HepG2 (cell line): Measurements from ENCODE around the gene ZC3H18. TPM values are rescaled to one million over a fixed set of nuclear protein-coding genes. Genes with fewer than 3 reads are reported as not detected.
A peak's percentile ranks its signal among the peaks of the same experiment; 100 is the strongest.

Experiments
- DNMT1 ChIP-seq: sonication (generic); formaldehyde crosslinking; IDR thresholded peaks from 2 replicates; pipeline ENCODE4 v1.5.1; 2020; ENCODE audit warnings: mild to moderate bottlenecking, missing genetic modification reagents
- GZF1 ChIP-seq: sonication (generic); formaldehyde crosslinking; IDR thresholded peaks from 2 replicates; pipeline ENCODE4 v1.5.1; 2020; ENCODE audit warnings: mild to moderate bottlenecking, missing genetic modification reagents
- JUND ChIP-seq: sonication (generic); formaldehyde crosslinking; IDR thresholded peaks from 2 replicates; pipeline ENCODE4 v1.8.0; 2022; ENCODE audit warnings: mild to moderate bottlenecking, missing genetic modification reagents
- NFKB2 ChIP-seq: sonication (generic); formaldehyde crosslinking; IDR thresholded peaks from 2 replicates; pipeline ENCODE4 v1.4.0; 2020; ENCODE audit warnings: missing genetic modification reagents, borderline replicate concordance
- POGZ ChIP-seq: sonication (generic); formaldehyde crosslinking; IDR thresholded peaks from 2 replicates; pipeline ENCODE4 v1.4.0; 2020; ENCODE audit warnings: mild to moderate bottlenecking, missing genetic modification reagents
- SKI ChIP-seq: fragments of 450-650 bp; IDR thresholded peaks from one replicate; pipeline ENCODE4 v1.6.1; 2018; ENCODE audit warnings: mild to moderate bottlenecking; ENCODE audit not compliant: partially characterized antibody
- SKIL ChIP-seq: sonication (generic); formaldehyde crosslinking; IDR thresholded peaks from 2 replicates; pipeline ENCODE4 v1.8.0; 2022; ENCODE audit warnings: missing genetic modification reagents, mild to moderate bottlenecking, moderate library complexity, borderline replicate concordance
- SMAD1 ChIP-seq: sonication (generic); formaldehyde crosslinking; IDR thresholded peaks from 2 replicates; pipeline ENCODE4 v1.4.0; 2020; ENCODE audit warnings: missing genetic modification reagents, low read depth, mild to moderate bottlenecking, borderline replicate concordance
- TARDBP ChIP-seq: sonication (generic); formaldehyde crosslinking; IDR thresholded peaks from 2 replicates; pipeline ENCODE4 v1.8.0; 2022; ENCODE audit warnings: mild to moderate bottlenecking, missing genetic modification reagents
- TBX2 ChIP-seq: sonication (generic); formaldehyde crosslinking; IDR thresholded peaks from 2 replicates; pipeline ENCODE4 v1.5.0; 2020; ENCODE audit warnings: missing genetic modification reagents, mild to moderate bottlenecking, borderline replicate concordance
- TEAD2 ChIP-seq: sonication (generic); formaldehyde crosslinking; IDR thresholded peaks from 2 replicates; pipeline ENCODE4 v1.9.0; 2021; ENCODE audit warnings: missing genetic modification reagents
- TSC22D2 ChIP-seq: sonication (generic); formaldehyde crosslinking; IDR thresholded peaks from 2 replicates; pipeline ENCODE4 v1.5.1; 2020; ENCODE audit warnings: missing genetic modification reagents, mild to moderate bottlenecking, borderline replicate concordance
- ZBTB10 ChIP-seq: sonication (generic); formaldehyde crosslinking; IDR thresholded peaks from 2 replicates; pipeline ENCODE4 v1.4.0; 2020; ENCODE audit warnings: missing genetic modification reagents, borderline replicate concordance
- ZBTB20 ChIP-seq: sonication (generic); formaldehyde crosslinking; IDR thresholded peaks from 2 replicates; pipeline ENCODE4 v1.8.1; 2023; ENCODE audit warnings: missing genetic modification reagents, low read depth, mild to moderate bottlenecking, borderline replicate concordance
- ZBTB7B ChIP-seq: sonication (generic); formaldehyde crosslinking; IDR thresholded peaks from 2 replicates; pipeline ENCODE4 v1.4.0; 2020; ENCODE audit warnings: missing genetic modification reagents
- ZNF224 ChIP-seq: sonication (generic); formaldehyde crosslinking; IDR thresholded peaks from 2 replicates; pipeline ENCODE4 v1.5.0; 2020; ENCODE audit warnings: mild to moderate bottlenecking, missing genetic modification reagents
- ZNF235 ChIP-seq: sonication (generic); formaldehyde crosslinking; IDR thresholded peaks from 2 replicates; pipeline ENCODE4 v1.8.1; 2023; ENCODE audit warnings: mild to moderate bottlenecking, missing genetic modification reagents, borderline replicate concordance
- ZNF382 ChIP-seq: sonication (generic); formaldehyde crosslinking; IDR thresholded peaks from 2 replicates; pipeline ENCODE4 v1.5.0; 2020; ENCODE audit warnings: missing genetic modification reagents, mild to moderate bottlenecking, borderline replicate concordance
- ZNF451 ChIP-seq: sonication (generic); formaldehyde crosslinking; IDR thresholded peaks from 2 replicates; pipeline ENCODE4 v1.5.0; 2020; ENCODE audit warnings: mild to moderate bottlenecking, missing genetic modification reagents
- ZNF484 ChIP-seq: sonication (generic); formaldehyde crosslinking; IDR thresholded peaks from 2 replicates; pipeline ENCODE4 v1.5.1; 2020; ENCODE audit warnings: mild to moderate bottlenecking, low read depth, missing genetic modification reagents, borderline replicate concordance
- ZNF501 ChIP-seq: sonication (generic); formaldehyde crosslinking; IDR thresholded peaks from 2 replicates; pipeline ENCODE4 v1.5.1; 2020; ENCODE audit warnings: mild to moderate bottlenecking, moderate library complexity, missing genetic modification reagents
- ZNF552 ChIP-seq: sonication (generic); formaldehyde crosslinking; IDR thresholded peaks from 2 replicates; pipeline ENCODE4 v1.9.0; 2022; ENCODE audit warnings: missing genetic modification reagents, mild to moderate bottlenecking, borderline replicate concordance
- ZNF605 ChIP-seq: sonication (generic); formaldehyde crosslinking; IDR thresholded peaks from 2 replicates; pipeline ENCODE4 v1.8.0; 2022; ENCODE audit warnings: mild to moderate bottlenecking, missing genetic modification reagents
- ZZZ3 ChIP-seq: sonication (generic); formaldehyde crosslinking; IDR thresholded peaks from 2 replicates; pipeline ENCODE4 v1.4.0; 2020; ENCODE audit warnings: missing genetic modification reagents, mild to moderate bottlenecking, borderline replicate concordance
- polyA plus RNA-seq, 8 experiments: library from polyadenylated mRNA; depleted of rRNA in 3 of 8; stranded (reverse) in 7 of 8; unstranded in 1 of 8; fragments of >200 nt; fragmentation: Illumina TruSeq in 4 of 8; extraction: Trizol in 4 of 8; gene quantifications; 2 replicates each; pipeline versions ENCODE4 v1.2.1 to v1.2.3, GENCODE V29; 2011 to 2016; ENCODE audit warnings: low read depth in 4 of 8, missing spikeins in 1 of 8, mixed read lengths in 1 of 8; ENCODE audit not compliant: insufficient read depth in 1 of 8
- total RNA-seq, 5 experiments: library from RNA; depleted of rRNA; stranded (reverse); fragments of >200 nt; fragmentation: Illumina TruSeq; extraction: Trizol; gene quantifications; 2 replicates each; pipeline ENCODE4 v1.2.3, GENCODE V29; 2016; ENCODE audit warnings: low read depth in 1 of 5

ZC3H18 gene
- total and polyA plus RNA-seq, 2 of the 13 experiments (the other 11 are each of a cell fraction or from before 2014, with no cell fraction given): 11.2 to 27.4 TPM

- TF ChIP-seq ZBTB10 (CRISPR knock-in tag) (peak; percentile 63; the same call in 1 of the 2 replicates), ZNF382 (CRISPR knock-in tag) (no peak), NFKB2 (CRISPR knock-in tag) (no peak; the same call in 1 of the 2 replicates), SKIL (CRISPR knock-in tag) (0 out of 2 replicates have a peak, but pooled peaks have one; percentile 13), DNMT1 (CRISPR knock-in tag) (no peak), SMAD1 (CRISPR knock-in tag) (no peak), ZNF605 (CRISPR knock-in tag) (peak; percentile 75), TSC22D2 (peak; percentile 30; the same call in 1 of the 2 replicates), JUND (no peak), TARDBP (CRISPR knock-in tag) (peak; percentile 14; the same call in 1 of the 2 replicates), POGZ (CRISPR knock-in tag) (no peak; the same call in 1 of the 2 replicates), ZBTB7B (CRISPR knock-in tag) (no peak; the same call in 1 of the 2 replicates), GZF1 (CRISPR knock-in tag) (peak; percentile 29; the same call in 1 of the 2 replicates), TBX2 (CRISPR knock-in tag) (no peak), ZBTB20 (peak; percentile 57; the same call in 1 of the 2 replicates), ZNF484 (CRISPR knock-in tag) (no peak), ZNF501 (peak; percentile 67; the same call in 1 of the 2 replicates), ZZZ3 (CRISPR knock-in tag) (no peak), ZNF552 (CRISPR knock-in tag) (peak; percentile 10; the same call in 1 of the 2 replicates), TEAD2 (CRISPR knock-in tag) (no peak), SKI (no peak), ZNF224 (CRISPR knock-in tag) (no peak; the same call in 1 of the 2 replicates), ZNF235 (no peak; the same call in 1 of the 2 replicates), ZNF451 (CRISPR knock-in tag) (peak; percentile 78)
Observed at GRCh38 chr16:88650749-88651275, 80.6 kb downstream of the ZC3H18 start, which contains the start of gene CYBA (continued).
